ENCODE results near the gene ZFAND6.

The ZFAND6 gene

DNA sequence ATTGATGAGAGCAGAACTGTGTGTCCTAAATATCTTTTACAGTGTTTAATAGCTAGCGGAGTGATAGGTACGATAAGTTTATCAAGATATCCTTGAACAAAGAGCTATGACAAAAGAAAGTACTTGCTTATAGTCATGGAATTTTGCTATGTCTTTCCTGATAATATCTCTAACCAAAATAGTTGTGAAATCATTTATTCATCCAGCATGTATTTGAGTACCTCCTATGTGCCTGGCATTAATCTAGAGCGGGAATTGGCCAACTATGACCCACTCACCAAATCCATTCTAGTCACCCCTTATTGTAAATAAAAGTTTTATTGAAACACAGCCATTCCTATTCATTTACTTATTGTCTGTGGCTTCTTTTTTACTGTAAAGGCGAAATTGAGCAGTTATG is 46.6 kb downstream of the ZFAND6 start:
- Histone ChIP-seq H3K27me3 (ENCODE audit: control insufficient read depth, low read length) (no peaks in the 10 kb centered on the region), H3K4me1 (ENCODE audit: control insufficient read depth, low read length) (peaks cover 22% of the 10 kb centered on the region), H3K4me3 (ENCODE audit: low read length) (no peak overlapping the region), H3K9me2 (replicated peaks; ENCODE audit: control insufficient read depth, low read length) (no peaks in the 10 kb centered on the region), H4K20me1 (ENCODE audit: control insufficient read depth, insufficient read depth, low read depth, low read length) (peaks cover 19% of the 10 kb centered on the region), H3F3A (ENCODE audit: control insufficient read depth, insufficient read depth) (no peaks in the 10 kb centered on the region), H3K9me3 (ENCODE audit: control insufficient read depth, insufficient read depth, low read length) (no peaks in the 10 kb centered on the region), H3K36me3 (ENCODE audit: control insufficient read depth, low read length) (peaks cover 26% of the 10 kb centered on the region), H3K4me2 (ENCODE audit: low read length) (peak overlapping the region; percentile 17; the same call in 1 of the 2 replicates), H3K79me2 (ENCODE audit: control insufficient read depth, low read length) (peaks cover 88% of the 10 kb centered on the region), H3K27ac (ENCODE audit: low read depth, low read length) (no peak overlapping the region)
- TF ChIP-seq, protein P1, sequence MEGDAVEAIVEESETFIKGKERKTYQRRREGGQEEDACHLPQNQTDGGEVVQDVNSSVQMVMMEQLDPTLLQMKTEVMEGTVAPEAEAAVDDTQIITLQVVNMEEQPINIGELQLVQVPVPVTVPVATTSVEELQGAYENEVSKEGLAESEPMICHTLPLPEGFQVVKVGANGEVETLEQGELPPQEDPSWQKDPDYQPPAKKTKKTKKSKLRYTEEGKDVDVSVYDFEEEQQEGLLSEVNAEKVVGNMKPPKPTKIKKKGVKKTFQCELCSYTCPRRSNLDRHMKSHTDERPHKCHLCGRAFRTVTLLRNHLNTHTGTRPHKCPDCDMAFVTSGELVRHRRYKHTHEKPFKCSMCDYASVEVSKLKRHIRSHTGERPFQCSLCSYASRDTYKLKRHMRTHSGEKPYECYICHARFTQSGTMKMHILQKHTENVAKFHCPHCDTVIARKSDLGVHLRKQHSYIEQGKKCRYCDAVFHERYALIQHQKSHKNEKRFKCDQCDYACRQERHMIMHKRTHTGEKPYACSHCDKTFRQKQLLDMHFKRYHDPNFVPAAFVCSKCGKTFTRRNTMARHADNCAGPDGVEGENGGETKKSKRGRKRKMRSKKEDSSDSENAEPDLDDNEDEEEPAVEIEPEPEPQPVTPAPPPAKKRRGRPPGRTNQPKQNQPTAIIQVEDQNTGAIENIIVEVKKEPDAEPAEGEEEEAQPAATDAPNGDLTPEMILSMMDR (IDR thresholded peaks at IDR 0.05; ENCODE audit: low read depth, low read length, poor library complexity, severe bottlenecking): no peak
- TF ChIP-seq EZH2phosphoT487 (IDR thresholded peaks at IDR 0.05; ENCODE audit: borderline replicate concordance, low read length): no peak

GRCh38 chr15:80107204-80107603 is 47.7 kb downstream of the ZFAND6 start:
- H3K27ac ChIP-seq (ENCODE audit: low read depth, low read length): no peak overlapping the region
- TF ChIP-seq, protein P1 (IDR thresholded peaks at IDR 0.05; ENCODE audit: low read depth, low read length, poor library complexity, severe bottlenecking): no peak
- no peak for TF ChIP-seq EZH2phosphoT487 (IDR thresholded peaks at IDR 0.05; ENCODE audit: borderline replicate concordance, low read length)
- H3K36me3 ChIP-seq (ENCODE audit: control insufficient read depth, low read length): peaks cover 22% of the 10 kb centered on the region
- H3K9me2 ChIP-seq (replicated peaks; ENCODE audit: control insufficient read depth, low read length): no peaks in the 10 kb centered on the region
- H3K27me3 ChIP-seq (ENCODE audit: control insufficient read depth, low read length): no peaks in the 10 kb centered on the region
- H3K4me2 ChIP-seq (ENCODE audit: low read length): no peak overlapping the region
- no peak overlapping the region for H3K4me3 ChIP-seq (ENCODE audit: low read length)
- H3K4me1 ChIP-seq (ENCODE audit: control insufficient read depth, low read length): peaks cover 22% of the 10 kb centered on the region
- peaks cover 17% of the 10 kb centered on the region for H4K20me1 ChIP-seq (ENCODE audit: control insufficient read depth, insufficient read depth, low read depth, low read length)
- no peaks in the 10 kb centered on the region for H3K9me3 ChIP-seq (ENCODE audit: control insufficient read depth, insufficient read depth, low read length)
- no peaks in the 10 kb centered on the region for H3F3A ChIP-seq (ENCODE audit: control insufficient read depth, insufficient read depth)
- H3K79me2 ChIP-seq (ENCODE audit: control insufficient read depth, low read length): peaks cover 92% of the 10 kb centered on the region

DNA sequence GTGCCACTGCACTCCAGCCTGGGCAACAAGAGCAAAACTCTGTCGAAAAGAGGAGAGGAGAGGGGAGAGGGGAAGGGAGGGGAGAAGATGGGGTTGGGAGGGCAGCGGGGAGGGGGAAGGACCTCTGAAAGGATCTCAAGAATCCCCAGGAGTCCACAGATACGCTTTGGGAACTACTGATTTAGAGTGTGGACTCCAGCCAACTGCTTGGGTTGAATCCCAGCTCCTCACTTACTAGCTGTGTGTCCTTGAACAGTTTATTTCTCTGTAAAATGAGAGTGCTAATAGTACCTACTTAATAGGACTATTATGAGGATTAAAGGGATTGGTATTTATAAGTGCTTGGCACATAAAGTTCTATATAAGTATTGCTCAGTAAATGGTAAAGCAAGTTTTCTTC is 48.3 kb downstream of the ZFAND6 start:
- Histone ChIP-seq H3F3A (ENCODE audit: control insufficient read depth, insufficient read depth) (no peaks in the 10 kb centered on the region), H3K4me1 (ENCODE audit: control insufficient read depth, low read length) (peaks cover 22% of the 10 kb centered on the region), H3K9me2 (replicated peaks; ENCODE audit: control insufficient read depth, low read length) (no peaks in the 10 kb centered on the region), H3K4me3 (ENCODE audit: low read length) (no peak overlapping the region), H3K79me2 (ENCODE audit: control insufficient read depth, low read length) (peaks cover 90% of the 10 kb centered on the region), H3K9me3 (ENCODE audit: control insufficient read depth, insufficient read depth, low read length) (no peaks in the 10 kb centered on the region), H3K4me2 (ENCODE audit: low read length) (no peak overlapping the region), H3K36me3 (ENCODE audit: control insufficient read depth, low read length) (peaks cover 17% of the 10 kb centered on the region), H3K27me3 (ENCODE audit: control insufficient read depth, low read length) (no peaks in the 10 kb centered on the region), H4K20me1 (ENCODE audit: control insufficient read depth, insufficient read depth, low read depth, low read length) (peaks cover 14% of the 10 kb centered on the region), H3K27ac (ENCODE audit: low read depth, low read length) (no peak overlapping the region)
- no peak for TF ChIP-seq EZH2phosphoT487 (IDR thresholded peaks at IDR 0.05; ENCODE audit: borderline replicate concordance, low read length)
- TF ChIP-seq, protein P1 (IDR thresholded peaks at IDR 0.05; ENCODE audit: low read depth, low read length, poor library complexity, severe bottlenecking): no peak
